ENCODE data around the gene SERPINA5. TPM values are rescaled to one million over a fixed set of nuclear protein-coding genes. Genes with fewer than 3 reads are reported as not detected.

Gene SERPINA5
- total and polyA plus RNA-seq, 10 of the 15 experiments (the other 5 are each of a cell fraction or from before 2014, with no cell fraction given) = 0.90 TPM; not detected in 9

DNA sequence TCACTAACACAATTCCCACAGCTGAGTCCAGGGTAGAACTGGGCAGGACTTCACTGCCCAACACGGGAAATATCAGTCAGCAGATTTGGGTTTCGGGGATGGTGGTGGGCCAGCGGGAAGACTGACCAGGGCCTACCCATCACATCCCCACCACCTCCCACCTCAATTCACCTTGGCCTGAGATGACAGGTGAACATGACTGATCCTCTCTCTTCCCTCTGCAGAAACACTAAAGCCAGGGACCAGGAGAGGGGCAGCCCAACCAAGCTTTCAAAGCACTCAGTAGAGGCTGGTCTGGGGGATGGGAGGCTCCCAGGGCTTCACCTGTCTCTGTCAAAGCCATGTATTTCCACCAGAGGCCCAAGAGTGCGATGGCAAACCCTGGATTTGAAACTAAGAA lies 2.3 kb downstream of the SERPINA5 start:
- SMC1A ChIA-PET (ENCODE audit: uncharacterized antibody, unreplicated experiment) = no interaction called here
- H3K79me2 ChIP-seq (ENCODE audit: control insufficient read depth, insufficient read depth, low read length) = no peaks in the 10 kb centered on the region
- POLR2A ChIA-PET = no interaction called here
- H3K4me3 ChIP-seq = no peak overlapping the region
- BruUV-seq (replicated peaks) = no TSS peak
- H3K4me2 ChIP-seq (ENCODE audit: control insufficient read depth, insufficient read depth) = no peak overlapping the region
- H3K27me3 ChIP-seq (replicated peaks in 1 of 2; ENCODE audit: control insufficient read depth in 2 of 2, insufficient read depth in 2 of 2, low read length in 1 of 2) = no peaks in the 10 kb centered on the region; a peak in 1 of 4 replicates
- intact Hi-C loops (cut with micrococcal nuclease; ENCODE audit: unreplicated experiment) (no loop called here), in situ Hi-C loops (cut with MboI) (no loop called here)
- no peak for DNase-seq (ENCODE audit: low read depth, low spot score)
- no peaks in the 10 kb centered on the region for H4K20me1 ChIP-seq (ENCODE audit: control insufficient read depth, insufficient read depth)
- 3% methylated on average over 4 of the region's 4 CpGs for WGBS (ENCODE audit: insufficient coverage, insufficient replicate concordance, low lambda C conversion rate, missing lambda C conversion rate)
- ATAC-seq = no peak
- no peak overlapping the region for H3K9ac ChIP-seq (ENCODE audit: control insufficient read depth, insufficient read depth, low read length)
- H3K27ac ChIP-seq (ENCODE audit: control insufficient read depth, insufficient read depth) = no peak overlapping the region
- H3K4me1 ChIP-seq (ENCODE audit: control insufficient read depth, insufficient read depth, low read length) = no peaks in the 10 kb centered on the region
- TF ChIP-seq PAX8 (IDR thresholded peaks at IDR 0.05) = no peak
- H3K9me3 ChIP-seq (replicated peaks; ENCODE audit: control insufficient read depth, insufficient read depth, low read length) = no peaks in the 10 kb centered on the region
- FAIRE-seq = no peak
- H2AFZ ChIP-seq (ENCODE audit: control insufficient read depth, low read depth, low read length) = no peak overlapping the region
- CTCF ChIA-PET = interaction anchor here (0.6 kb wide), 1 partner anchor 1585 kb away, joined by 3 read pairs; no protein-coding TSS in a partner anchor
- no peaks in the 10 kb centered on the region for H3K36me3 ChIP-seq (ENCODE audit: control insufficient read depth in 2 of 2, insufficient read depth in 2 of 2, low read length in 1 of 2)
- RAD21 ChIA-PET (ENCODE audit: unreplicated experiment) = no interaction called here

GRCh38 chr14:94584591-94585280 lies 3.5 kb downstream of the SERPINA5 start:
- in situ Hi-C loops (cut with MboI) (no loop called here), intact Hi-C loops (cut with micrococcal nuclease; ENCODE audit: unreplicated experiment) (no loop called here)
- BruUV-seq (replicated peaks) = no TSS peak
- Histone ChIP-seq H3K79me2 (ENCODE audit: control insufficient read depth, insufficient read depth, low read length) (no peaks in the 10 kb centered on the region), H2AFZ (ENCODE audit: control insufficient read depth, low read depth, low read length) (no peak overlapping the region), H4K20me1 (ENCODE audit: control insufficient read depth, insufficient read depth) (no peaks in the 10 kb centered on the region), H3K4me2 (ENCODE audit: control insufficient read depth, insufficient read depth) (no peak overlapping the region), H3K27ac (ENCODE audit: control insufficient read depth, insufficient read depth) (no peak overlapping the region), H3K4me3 (no peak overlapping the region), H3K27me3 (replicated peaks in 1 of 2; ENCODE audit: control insufficient read depth in 2 of 2, insufficient read depth in 2 of 2, low read length in 1 of 2) (no peaks in the 10 kb centered on the region; a peak in 1 of 4 replicates), H3K4me1 (ENCODE audit: control insufficient read depth, insufficient read depth, low read length) (no peaks in the 10 kb centered on the region), H3K36me3 (ENCODE audit: control insufficient read depth in 2 of 2, insufficient read depth in 2 of 2, low read length in 1 of 2) (no peaks in the 10 kb centered on the region), H3K9ac (ENCODE audit: control insufficient read depth, insufficient read depth, low read length) (no peak overlapping the region), H3K9me3 (replicated peaks; ENCODE audit: control insufficient read depth, insufficient read depth, low read length) (no peaks in the 10 kb centered on the region)
- WGBS (ENCODE audit: insufficient coverage, insufficient replicate concordance, low lambda C conversion rate, missing lambda C conversion rate) = 12% methylated on average over 5 of the region's 5 CpGs
- TF ChIP-seq SMARCA5 (IDR thresholded peaks at IDR 0.05) = no peak
- no peak for TF ChIP-seq FOS (IDR thresholded peaks at IDR 0.05; ENCODE audit: borderline replicate concordance, extremely low read depth, insufficient read length)
- no peak for TF ChIP-seq RFX5 (IDR thresholded peaks at IDR 0.05; ENCODE audit: low read depth, low read length)
- no peak for TF ChIP-seq NKRF (conservative IDR thresholded peaks at IDR 0.05)
- no peak for TF ChIP-seq ZSCAN29 (IDR thresholded peaks at IDR 0.05)
- no peak for TF ChIP-seq KAT2A (conservative IDR thresholded peaks at IDR 0.05; ENCODE audit: control insufficient read depth, low read depth, low read length)
- FAIRE-seq (no peak), ATAC-seq (no peak), DNase-seq (ENCODE audit: low read depth, low spot score) (no peak)
- ChIA-PET CTCF (no interaction called here), RAD21 (ENCODE audit: unreplicated experiment) (no interaction called here), SMC1A (ENCODE audit: uncharacterized antibody, unreplicated experiment) (no interaction called here), POLR2A (no interaction called here)
